Common myeloid progenitor, CD34-positive (primary cell): ENCODE data around the gene MICALL2.
"Not testable (repeated sequence)": the region's sequence is repeated elsewhere in the genome, so short reads cannot be mapped to it uniquely, and the experiment has no call there.

ENCODE experiments used
- CTCF ChIA-PET: fragments of 350-600 bp; sonication (Branson Sonifier 250); formaldehyde crosslinking; loops from one replicate; lab custom pipeline; 2021; ENCODE audit warnings: antibody characterized with exemption; lab: Charles Lee
- POLR2A ChIA-PET: fragments of 350-600 bp; sonication (Branson Sonifier 250); formaldehyde crosslinking; loops from one replicate; lab custom pipeline; 2021; ENCODE audit warnings: antibody characterized with exemption; lab: Charles Lee
- DNase-seq, 3 donors: peaks; one replicate each; pipeline versions ENCODE4 v3.0.0 to v3.0.0-alpha.2; 2013
- H3K27ac ChIP-seq, 2 experiments: 1 replicate in 1 of 2; 2 replicates in 1 of 2; pipeline ENCODE4 v1.7.0; 2013; ENCODE audit warnings: inconsistent platforms in 2 of 2, low read length in 2 of 2, mild to moderate bottlenecking in 2 of 2, low read depth in 1 of 2, moderate library complexity in 1 of 2; ENCODE audit not compliant: severe bottlenecking in 2 of 2, insufficient read depth in 1 of 2, poor library complexity in 1 of 2
- H3K27me3 ChIP-seq, 5 experiments: replicated peaks in 2 of 5; 1 replicate in 3 of 5; 2 replicates in 2 of 5; pipeline versions ENCODE4 v1.6.1 to v1.7.0; 2013; ENCODE audit warnings: low read length in 4 of 5, mild to moderate bottlenecking in 2 of 5, moderate library complexity in 2 of 5, inconsistent platforms in 1 of 5; ENCODE audit not compliant: insufficient read depth in 5 of 5, control insufficient read depth in 4 of 5
- H3K36me3 ChIP-seq, 4 experiments: 1 replicate in 2 of 4; 2 replicates in 2 of 4; pipeline versions ENCODE4 v1.6.1 to v1.7.0; 2013; ENCODE audit warnings: low read length in 3 of 4, control low read depth in 1 of 4, mild to moderate bottlenecking in 1 of 4; ENCODE audit not compliant: control insufficient read depth in 4 of 4, insufficient read depth in 4 of 4
- H3K4me1 ChIP-seq, 4 experiments: 1 replicate in 3 of 4; 2 replicates in 1 of 4; pipeline versions ENCODE4 v1.6.1 to v1.7.1; 2013; ENCODE audit warnings: low read length in 3 of 4, mild to moderate bottlenecking in 3 of 4, control low read depth in 1 of 4, inconsistent platforms in 1 of 4, moderate library complexity in 1 of 4; ENCODE audit not compliant: control insufficient read depth in 4 of 4, insufficient read depth in 4 of 4; ENCODE audit errors: control extremely low read depth in 1 of 4
- H3K4me3 ChIP-seq, 7 experiments: 1 replicate in 4 of 7; 2 replicates in 3 of 7; pipeline versions ENCODE4 v1.5.1 to v1.7.0; 2013; ENCODE audit warnings: mild to moderate bottlenecking in 7 of 7, low read length in 6 of 7, moderate library complexity in 6 of 7, inconsistent platforms in 2 of 7, low read depth in 2 of 7, control low read depth in 1 of 7; ENCODE audit not compliant: insufficient read depth in 4 of 7, control insufficient read depth in 1 of 7; ENCODE audit errors: extremely low read depth in 1 of 7
- H3K9me3 ChIP-seq, 5 experiments: 1 replicate in 4 of 5; 2 replicates in 1 of 5; pipeline versions ENCODE4 v1.6.1 to v1.7.1; 2013; ENCODE audit warnings: low read length in 4 of 5, mild to moderate bottlenecking in 2 of 5, inconsistent platforms in 1 of 5, low read depth in 1 of 5, moderate library complexity in 1 of 5; ENCODE audit not compliant: control insufficient read depth in 4 of 5, insufficient read depth in 2 of 5; ENCODE audit errors: control extremely low read depth in 1 of 5
- WGBS: methylation state at CpG from one replicate; pipeline ENCODE4 v1.1.5; 2013; ENCODE audit not compliant: insufficient coverage; 5-methylcytosine and 5-hydroxymethylcytosine counted together

Gene MICALL2

GRCh38 chr7:1446026-1446425 lies 13.2 kb downstream of the MICALL2 start:
- DNase-seq, result peak in 1 of 3 donors; percentile 32
- H3K4me1 ChIP-seq, H3K27ac ChIP-seq, H3K9me3 ChIP-seq, H3K4me3 ChIP-seq, H3K36me3 ChIP-seq, CTCF ChIA-PET, H3K27me3 ChIP-seq: not testable (repeated sequence)
- no CpG with 5 or more reads among the region's 5 CpGs for WGBS
- POLR2A ChIA-PET, result interaction anchor here (0.6 kb wide), 1 partner anchor 157 kb away, joined by 5 read pairs; no protein-coding TSS in a partner anchor

GRCh38 chr7:1445341-1445740 lies 13.9 kb downstream of the MICALL2 start:
- ChIA-PET POLR2A (no interaction called here), CTCF (no interaction called here)
- no peak overlapping the region for H3K27ac ChIP-seq
- H3K4me3 ChIP-seq, result no peak overlapping the region
- 95% methylated on average over 20 of the region's 21 CpGs for WGBS
- H3K36me3 ChIP-seq, result no peaks in the 10 kb centered on the region
- no peaks in the 10 kb centered on the region for H3K4me1 ChIP-seq
- H3K27me3 ChIP-seq, result no peaks in the 10 kb centered on the region
- H3K9me3 ChIP-seq, result no peaks in the 10 kb centered on the region
- DNase-seq, result no peak

- H3K4me3 ChIP-seq, result no peak overlapping the region
- no peaks in the 10 kb centered on the region for H3K9me3 ChIP-seq
- POLR2A ChIA-PET, result no interaction called here
- WGBS, result 95% methylated on average over 24 of the region's 24 CpGs
- no peak for DNase-seq
- no peak overlapping the region for H3K27ac ChIP-seq
- H3K27me3 ChIP-seq, result no peaks in the 10 kb centered on the region
- H3K4me1 ChIP-seq, result no peaks in the 10 kb centered on the region
- H3K36me3 ChIP-seq, result no peaks in the 10 kb centered on the region
- CTCF ChIA-PET, result no interaction called here
These were observed 14.3 kb downstream of the MICALL2 start for GRCh38 chr7:1444925-1445322.

GRCh38 chr7:1444214-1444924 lies 14.9 kb downstream of the MICALL2 start:
- ChIA-PET CTCF (no interaction called here), POLR2A (no interaction called here)
- no peak overlapping the region for H3K4me3 ChIP-seq
- no peak overlapping the region for H3K27ac ChIP-seq
- no peak for DNase-seq
- H3K27me3 ChIP-seq, result no peaks in the 10 kb centered on the region
- 95% methylated on average over 34 of the region's 45 CpGs for WGBS
- H3K9me3 ChIP-seq, result no peaks in the 10 kb centered on the region
- H3K36me3 ChIP-seq, result no peaks in the 10 kb centered on the region
- H3K4me1 ChIP-seq, result no peaks in the 10 kb centered on the region

DNA sequence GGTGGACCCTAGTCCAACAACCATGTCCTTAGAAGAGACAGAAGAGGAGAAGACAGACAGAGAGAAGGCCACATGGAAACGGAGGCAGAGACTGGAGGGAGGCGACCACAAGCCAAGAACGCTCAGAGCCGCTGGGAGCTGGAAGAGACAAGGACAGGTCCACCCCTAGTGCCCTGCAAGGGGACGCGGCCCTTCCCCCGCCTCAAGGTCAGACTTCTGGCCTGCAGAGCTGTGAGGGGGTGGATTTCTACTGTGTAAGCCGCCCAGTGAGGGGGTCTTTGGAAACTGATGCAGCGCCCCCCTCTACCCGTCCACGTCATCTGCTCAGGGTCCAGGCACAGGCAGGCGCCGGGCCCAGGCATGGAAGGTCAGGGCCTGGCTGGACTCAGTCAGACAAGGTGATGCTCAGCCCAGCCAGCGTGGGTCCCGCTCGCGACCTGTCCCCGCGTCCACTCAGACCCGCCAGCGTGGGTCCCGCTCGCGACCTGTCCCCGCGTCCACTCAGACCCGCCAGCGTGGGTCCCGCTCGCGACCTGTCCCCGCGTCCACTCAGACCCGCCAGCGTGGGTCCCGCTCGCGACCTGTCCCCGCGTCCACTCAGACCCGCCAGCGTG lies 15.6 kb downstream of the MICALL2 start:
- WGBS, result 97% methylated on average over 10 of the region's 42 CpGs
- CTCF ChIA-PET, result interaction anchor here (0.9 to 1.6 kb wide), 2 partner anchors 13 to 26 kb away, joined by 3 to 4 read pairs; no protein-coding TSS in a partner anchor

GRCh38 chr7:1442355-1443124 lies 16.7 kb downstream of the MICALL2 start:
- CTCF ChIA-PET, result interaction anchor here (0.9 to 1.6 kb wide), 2 partner anchors 11 to 25 kb away, joined by 3 to 4 read pairs; no protein-coding TSS in a partner anchor
- Histone ChIP-seq H3K27me3 (no peaks in the 10 kb centered on the region), H3K27ac (no peak overlapping the region), H3K9me3 (no peaks in the 10 kb centered on the region), H3K36me3 (no peaks in the 10 kb centered on the region), H3K4me1 (no peaks in the 10 kb centered on the region), H3K4me3 (no peak overlapping the region)
- no peak for DNase-seq
- POLR2A ChIA-PET, result no interaction called here
- 93% methylated on average over 14 of the region's 20 CpGs for WGBS

More for the DNA sequence above, 15.6 kb downstream of the MICALL2 start:
- H3K4me3 ChIP-seq, H3K36me3 ChIP-seq, H3K27me3 ChIP-seq, DNase-seq, H3K9me3 ChIP-seq, H3K27ac ChIP-seq, H3K4me1 ChIP-seq, POLR2A ChIA-PET: not testable (repeated sequence)
